Measurements from ENCODE around the gene ZNF568.

The ZNF568 gene

DNA sequence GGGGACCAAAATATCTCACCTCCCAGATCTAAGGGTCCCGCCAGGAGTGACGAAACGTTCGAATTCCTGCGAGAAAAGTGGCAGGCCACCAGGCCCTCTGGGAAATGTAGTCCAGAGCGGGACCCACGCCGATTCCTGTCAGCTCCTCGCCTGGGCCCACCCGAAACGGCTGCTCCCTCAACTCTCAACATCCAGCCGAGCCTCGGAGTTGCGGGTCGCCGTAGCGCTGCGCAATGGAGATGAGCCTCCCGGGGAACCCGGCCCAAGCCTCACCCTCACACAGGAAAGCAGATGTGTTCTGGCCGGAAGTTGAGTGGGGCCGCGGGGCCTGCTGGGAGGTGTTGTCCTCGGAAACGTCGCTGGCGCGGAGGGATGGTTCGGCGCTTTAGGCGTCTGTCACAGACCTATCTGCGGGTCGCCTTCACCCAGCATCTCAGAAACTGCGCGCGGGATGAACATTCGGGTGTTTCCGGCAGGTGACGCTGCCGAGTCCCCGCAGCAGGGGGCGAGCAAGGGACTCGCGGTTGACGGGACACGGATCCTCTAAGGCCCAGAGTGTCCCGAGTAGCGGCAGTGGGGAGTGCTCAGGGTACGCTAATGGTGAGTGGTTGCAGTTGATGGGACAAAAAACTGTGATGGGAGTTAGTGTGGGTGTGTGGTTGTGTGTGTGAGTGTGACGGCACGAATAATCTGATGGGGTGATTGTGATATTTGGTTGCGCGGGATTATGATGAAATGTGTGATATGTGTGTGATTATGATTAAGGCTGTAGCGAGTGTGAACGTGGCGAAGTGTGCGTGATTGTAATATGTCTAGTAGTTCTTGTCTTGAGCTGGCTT is at the start of gene ZNF568, which contains the start of gene ZNF829:
ZNF568 (plus strand) TSS at position 341 of the 839 bp plus-strand sequence. CDS start 6,439 bp downstream, outside the sequence.
ZNF829 (minus strand) TSS at position 300 of the 839 bp plus-strand sequence. CDS start 1,124 bp downstream, outside the sequence.
- DNase-seq = peak; percentile 66

DNA sequence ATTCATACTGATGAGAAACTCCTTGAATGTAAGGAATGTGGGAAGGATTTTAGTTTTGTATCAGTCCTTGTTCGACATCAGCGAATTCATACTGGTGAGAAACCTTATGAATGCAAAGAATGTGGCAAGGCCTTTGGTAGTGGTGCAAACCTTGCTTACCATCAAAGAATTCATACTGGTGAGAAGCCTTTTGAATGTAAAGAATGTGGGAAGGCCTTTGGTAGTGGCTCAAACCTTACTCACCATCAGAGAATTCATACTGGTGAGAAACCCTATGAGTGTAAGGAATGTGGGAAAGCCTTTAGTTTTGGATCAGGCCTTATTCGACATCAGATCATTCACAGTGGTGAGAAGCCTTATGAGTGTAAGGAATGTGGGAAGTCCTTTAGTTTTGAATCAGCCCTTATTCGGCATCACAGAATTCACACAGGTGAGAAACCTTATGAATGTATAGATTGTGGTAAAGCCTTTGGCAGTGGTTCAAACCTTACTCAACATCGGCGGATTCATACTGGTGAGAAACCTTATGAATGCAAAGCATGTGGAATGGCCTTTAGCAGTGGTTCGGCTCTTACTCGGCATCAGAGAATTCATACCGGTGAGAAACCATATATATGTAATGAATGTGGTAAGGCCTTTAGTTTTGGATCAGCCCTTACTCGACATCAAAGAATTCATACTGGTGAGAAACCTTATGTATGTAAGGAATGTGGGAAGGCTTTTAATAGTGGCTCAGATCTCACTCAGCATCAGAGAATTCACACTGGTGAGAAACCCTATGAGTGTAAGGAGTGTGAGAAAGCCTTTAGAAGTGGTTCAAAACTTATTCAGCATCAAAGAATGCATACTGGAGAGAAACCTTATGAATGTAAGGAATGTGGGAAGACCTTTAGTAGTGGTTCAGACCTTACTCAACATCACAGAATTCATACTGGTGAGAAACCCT is 38.9 kb upstream of the ZNF568 start:
- DNase-seq = no peak

DNA sequence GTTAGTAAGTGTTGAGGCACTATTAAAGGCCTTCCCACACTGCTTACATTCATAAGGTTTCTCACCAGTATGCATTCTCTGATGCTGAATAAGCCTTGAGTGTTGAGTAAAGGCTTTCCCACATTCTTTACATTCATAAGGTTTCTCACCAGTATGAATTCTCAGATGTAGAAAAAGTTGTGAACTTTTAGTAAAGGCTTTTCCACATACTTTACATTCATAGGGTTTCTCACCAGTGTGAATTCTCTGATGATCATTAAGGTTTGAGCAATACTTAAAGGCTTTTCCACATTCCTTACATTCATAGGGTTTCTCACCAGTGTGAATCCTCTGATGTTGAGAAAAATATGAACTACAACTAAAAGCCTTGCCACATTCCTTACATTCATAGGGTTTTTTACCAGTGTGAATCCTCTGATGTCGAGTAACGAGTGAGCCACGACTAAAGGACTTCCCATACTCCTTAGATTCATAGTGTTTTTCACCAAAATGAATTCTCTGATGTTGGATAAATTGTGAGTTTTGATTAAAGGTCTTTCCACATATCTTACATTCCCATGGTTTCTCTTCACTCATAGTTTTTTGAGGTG is 24.3 kb upstream of the ZNF568 start:
- no peak for DNase-seq

DNA sequence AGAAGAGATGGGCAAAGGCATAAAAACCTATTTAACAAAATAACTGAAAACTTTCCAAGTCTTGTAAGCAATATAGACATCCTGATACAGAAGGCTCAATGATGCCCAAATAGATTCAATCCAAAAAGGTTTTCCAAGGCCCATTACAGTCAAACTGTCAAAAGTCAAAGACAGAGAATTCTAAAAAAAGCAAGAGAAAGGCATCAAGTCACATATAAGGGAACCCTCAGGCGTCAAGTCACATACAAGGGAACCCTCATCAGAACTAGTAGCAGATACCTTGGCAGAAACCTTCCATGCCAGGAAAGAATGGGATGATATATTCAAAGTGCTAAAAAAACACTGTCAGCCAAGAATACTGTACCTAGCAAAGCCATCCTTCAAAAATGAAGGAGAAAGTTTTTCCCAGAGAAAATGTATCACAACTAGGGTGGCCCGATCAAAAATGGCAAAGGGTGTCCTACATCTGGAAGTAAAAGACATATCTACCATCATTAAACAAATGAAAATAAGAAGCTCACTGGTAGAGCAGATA is 21.2 kb upstream of the ZNF568 start:
- DNase-seq = no peak

DNA sequence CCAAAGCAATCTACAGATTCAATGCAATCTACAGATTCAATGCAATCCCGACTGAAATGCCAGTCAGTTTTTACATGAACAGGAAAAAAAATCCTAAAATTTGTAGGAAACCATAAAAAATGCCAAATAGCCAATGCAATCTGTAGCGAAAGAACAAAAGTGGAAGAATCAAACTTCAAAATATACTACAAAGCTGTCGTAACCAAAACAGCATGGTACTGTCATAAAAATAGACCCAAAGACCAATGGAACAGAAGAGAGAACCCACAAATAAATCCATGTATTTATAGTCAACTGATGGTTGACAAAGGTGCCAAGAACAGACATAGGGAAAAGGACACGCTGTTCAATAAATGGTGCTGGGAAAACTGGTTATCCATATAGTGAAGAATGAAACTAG is 17.7 kb upstream of the ZNF568 start:
- no peak for DNase-seq

DNA sequence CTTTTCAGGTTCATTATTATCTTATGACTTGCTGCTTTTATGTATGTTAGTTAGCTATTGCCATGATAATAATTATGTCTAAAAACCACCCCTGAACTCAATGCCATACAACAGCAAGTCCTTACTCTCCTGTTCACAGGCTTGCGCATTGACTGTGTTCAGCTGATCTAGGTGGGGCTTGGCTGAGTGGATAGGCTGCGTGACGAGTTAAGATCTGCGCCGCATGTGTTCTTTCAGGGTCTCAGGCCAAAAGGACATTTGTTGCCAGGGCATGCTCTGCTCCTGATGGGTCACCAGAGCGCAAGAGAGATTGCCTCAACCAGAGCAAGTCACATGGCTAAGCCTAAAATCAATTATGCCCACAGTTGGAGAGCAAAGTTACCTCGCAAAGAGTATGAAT is 859 bp downstream of the ZNF568 start:
- no peak for DNase-seq

DNA sequence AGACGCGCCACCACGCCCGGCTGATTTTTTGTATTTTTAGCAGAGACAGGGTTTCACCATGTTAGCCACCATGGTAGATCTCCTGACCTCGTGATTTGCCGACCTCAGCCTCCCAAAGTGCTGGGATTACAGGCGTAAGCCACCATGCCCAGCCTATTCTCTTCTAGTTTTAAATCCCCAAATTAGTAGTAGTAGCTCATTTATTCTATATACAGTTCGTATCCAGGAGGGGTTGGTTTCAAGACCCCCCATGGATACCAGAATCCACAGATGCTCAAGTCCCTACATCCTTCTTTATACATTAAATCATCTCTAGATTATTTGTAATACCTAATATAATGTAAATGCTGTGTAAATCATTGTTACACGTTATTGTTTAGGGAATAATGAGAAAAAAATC is 2.0 kb downstream of the ZNF568 start:
- no peak for DNase-seq

DNA sequence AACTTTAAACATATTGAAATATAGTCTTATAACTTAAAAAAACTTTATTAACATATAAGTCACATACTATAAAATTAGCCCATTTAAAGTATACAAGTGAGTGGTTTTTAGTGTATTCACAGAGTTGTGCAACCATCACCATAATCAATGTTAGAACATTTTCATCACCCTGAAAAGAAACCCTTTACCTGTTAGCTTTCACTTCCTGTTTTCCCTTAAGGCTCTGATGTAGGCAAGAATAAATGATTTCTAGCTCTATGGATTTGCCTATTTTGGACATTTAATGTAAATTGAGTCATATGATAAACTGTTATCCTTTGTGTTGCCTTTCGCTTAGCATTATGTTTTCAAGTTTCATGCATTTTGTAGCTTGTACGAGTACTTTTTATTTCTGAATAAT is 15.6 kb downstream of the ZNF568 start:
- DNase-seq = no peak

DNA sequence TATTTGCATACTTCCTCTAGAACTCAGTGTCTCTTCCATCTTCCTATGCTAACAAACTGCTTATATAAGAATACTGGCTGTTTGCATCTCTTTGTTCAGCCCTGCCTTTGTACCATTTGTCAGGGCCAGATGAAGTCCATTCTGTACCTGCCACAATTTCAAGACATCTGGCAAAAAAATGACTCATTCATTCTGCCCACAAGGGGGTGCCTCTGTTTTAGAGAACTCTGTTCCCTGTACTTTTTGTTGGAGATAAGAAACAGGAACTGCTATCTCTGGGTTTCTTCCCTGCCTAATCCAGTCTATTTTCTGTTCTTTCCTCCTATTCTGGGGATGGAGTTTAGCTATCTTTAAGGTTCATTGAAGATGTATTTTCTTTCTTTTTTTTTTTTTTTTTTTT is 23.0 kb downstream of the ZNF568 start:
- DNase-seq = no peak

DNA sequence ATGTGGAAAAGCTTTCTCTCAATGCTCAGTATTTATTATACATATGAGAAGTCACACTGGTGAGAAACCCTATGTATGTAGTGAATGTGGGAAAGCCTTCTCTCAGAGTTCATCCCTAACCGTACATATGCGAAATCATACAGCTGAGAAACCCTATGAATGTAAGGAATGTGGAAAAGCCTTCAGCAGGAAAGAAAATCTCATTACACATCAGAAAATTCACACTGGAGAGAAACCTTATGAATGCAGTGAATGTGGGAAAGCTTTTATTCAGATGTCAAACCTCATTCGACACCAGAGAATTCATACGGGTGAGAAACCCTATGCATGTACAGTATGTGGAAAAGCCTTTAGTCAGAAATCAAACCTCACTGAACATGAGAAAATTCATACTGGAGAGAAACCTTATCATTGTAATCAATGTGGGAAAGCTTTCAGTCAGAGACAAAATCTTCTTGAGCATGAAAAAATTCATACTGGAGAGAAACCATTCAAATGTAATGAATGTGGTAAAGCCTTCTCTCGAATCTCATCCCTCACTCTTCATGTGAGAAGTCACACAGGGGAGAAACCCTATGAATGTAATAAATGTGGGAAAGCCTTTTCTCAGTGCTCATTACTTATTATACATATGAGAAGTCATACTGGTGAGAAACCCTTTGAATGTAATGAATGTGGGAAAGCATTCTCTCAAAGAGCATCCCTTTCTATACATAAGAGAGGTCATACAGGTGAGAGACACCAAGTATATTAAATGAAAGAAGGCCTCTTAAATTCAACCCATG is 34.4 kb downstream of the ZNF568 start:
- no peak for DNase-seq

DNA sequence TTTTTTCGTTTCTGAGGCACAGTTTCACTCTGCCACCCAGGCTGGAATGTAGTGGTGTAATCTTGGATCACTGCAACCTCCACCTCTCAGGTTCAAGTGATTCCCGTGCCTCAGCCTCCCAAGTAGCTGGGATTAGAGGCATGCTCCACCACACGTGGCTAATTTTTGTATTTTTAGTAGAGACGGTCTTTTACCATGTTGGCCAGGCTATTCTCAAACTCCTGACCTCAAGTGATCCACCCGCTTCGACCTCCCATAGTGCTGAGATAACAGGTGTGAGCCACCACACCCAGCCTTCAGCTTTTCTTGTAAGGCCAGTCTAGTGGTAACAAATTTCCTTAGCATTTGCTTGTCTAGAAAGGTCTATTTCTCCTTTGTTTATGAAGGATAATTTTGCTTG is 46.2 kb downstream of the ZNF568 start:
- no peak for DNase-seq

DNA sequence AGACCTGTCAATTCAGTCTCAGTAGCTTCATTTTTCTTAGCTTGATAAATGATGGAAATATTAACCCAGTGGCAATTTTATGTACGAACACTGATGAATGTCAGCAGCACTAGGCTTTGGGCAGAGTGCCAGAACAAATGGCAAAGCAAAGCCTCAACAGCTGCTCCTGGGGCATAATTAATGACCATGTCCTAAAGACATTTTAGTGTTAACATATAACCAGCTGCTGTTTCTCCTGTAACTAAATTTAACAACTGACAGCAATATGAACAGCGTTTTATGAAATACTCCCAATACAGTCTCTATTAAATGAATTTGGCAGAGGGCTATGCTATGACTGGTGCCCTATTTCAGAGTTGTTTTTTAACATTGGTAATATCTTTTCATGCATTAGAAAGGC is 47.1 kb downstream of the ZNF568 start:
- no peak for DNase-seq

DNA sequence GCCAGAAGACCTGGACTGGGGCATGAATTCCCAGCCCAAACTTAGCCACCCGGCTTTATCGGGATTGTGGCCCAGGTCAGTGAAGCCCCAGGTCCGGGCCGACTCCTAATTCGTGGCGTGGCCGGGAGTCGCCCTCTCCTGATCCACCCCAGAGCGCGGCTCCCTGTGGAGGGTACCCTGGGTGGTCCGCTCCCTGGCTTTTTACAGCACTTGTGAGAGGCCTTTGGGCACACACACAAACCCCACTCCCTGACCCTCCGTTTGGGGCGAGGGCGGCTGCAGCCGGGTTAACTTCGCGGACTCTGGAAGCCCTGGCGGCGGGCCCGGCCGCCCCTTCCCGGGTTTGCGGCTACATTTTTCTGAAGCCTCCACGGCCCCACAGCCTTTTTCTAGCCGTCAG is 56.4 kb downstream of the ZNF568 start:
- no peak for DNase-seq

DNA sequence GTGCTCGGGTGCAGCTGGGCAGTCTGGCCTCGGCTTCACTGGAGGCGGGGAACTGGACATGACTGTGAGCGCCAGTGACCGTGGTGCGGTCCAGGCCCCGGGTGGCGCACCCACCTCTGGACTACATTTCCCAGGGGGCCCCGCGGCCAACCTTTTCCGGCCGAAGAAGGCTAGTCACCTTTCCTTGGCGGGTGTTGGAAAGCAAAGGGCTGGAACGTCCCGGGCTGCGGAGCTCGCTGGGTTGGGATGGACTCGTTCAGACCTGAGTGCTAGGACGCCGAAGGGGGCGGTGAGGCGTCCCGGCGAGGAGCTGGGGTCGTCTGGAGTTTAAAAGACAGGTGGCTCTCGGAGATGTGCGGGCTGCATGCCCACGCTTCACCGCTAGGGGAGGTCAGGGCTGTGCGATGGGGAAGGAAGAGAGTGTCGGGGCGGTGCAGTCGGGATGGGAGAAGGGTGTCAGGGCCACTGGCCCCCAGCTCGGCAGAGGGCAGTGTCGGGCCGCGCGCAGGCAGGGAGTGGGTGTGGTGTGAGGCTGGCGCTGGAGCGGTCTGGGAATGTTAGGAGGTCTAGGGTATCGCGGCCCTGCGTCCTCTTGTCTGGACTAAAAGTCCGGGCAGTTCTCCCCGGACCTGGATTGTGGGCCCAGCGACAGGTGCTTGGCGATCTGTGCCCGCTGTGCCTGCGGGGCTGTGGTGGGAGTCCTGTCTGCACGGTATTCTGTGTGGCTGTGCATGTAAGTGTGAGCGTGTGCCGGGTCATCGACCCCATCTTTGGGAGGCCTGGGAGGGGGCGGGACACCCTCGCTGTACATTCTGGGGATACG is 57.1 kb downstream of the ZNF568 start:
- DNase-seq = no peak

DNA sequence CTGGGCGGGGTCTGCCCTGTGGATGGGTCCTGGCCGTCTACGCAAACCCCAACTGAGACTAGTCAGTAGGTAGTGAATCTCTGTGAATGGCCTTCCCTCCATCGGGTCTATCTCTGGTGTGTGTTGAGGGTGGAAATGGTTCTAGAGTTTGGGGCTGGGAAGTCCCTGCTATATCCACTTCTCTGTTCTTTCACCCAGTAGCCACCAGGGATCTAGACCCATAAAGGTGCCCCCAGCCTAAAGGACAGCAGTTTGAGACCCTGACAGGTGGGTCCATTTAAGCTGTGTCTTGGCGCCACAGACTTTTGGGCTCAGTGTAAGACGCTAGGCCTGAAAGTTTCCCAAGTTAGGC is 57.7 kb downstream of the ZNF568 start:
- DNase-seq = no peak

DNA sequence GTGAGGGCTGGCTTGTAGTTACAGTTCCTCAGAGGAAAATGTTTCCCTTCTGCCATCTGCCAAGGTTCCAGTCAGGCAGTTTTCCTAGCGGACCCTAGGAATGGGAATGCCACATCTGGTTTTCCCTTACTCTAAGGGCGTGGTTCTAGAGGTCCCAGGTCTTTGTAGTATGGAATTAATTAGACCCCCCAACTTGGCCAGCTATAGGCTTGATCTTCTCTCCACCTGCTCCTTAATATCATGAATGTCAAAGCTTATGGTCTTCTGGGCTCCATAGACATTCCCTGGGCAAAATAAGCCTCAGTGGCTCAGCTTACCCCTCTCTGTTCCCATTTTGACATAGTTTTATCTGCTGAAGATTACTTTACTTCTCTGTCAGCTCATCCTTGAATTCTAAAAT is 70.0 kb downstream of the ZNF568 start:
- no peak for DNase-seq

DNA sequence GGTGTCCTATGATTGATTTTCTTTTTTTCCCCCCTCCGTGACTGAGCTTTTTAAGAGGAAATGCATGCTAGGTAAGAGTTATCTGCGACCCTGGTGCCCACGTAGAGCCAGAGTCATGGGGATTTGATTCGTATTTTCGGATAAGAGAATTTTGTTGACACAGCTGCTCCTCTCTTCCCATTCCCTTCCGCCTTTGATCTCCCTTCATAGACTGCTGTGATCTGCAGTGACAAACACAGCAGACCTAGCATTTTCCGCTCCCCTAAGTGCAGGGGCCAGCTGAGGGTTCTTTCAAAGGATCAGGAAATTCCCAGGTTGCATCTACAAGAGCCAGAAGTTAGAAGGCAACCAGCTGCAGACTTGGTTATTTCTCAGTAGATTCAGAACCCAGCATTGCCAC is 70.5 kb downstream of the ZNF568 start:
- no peak for DNase-seq

DNA sequence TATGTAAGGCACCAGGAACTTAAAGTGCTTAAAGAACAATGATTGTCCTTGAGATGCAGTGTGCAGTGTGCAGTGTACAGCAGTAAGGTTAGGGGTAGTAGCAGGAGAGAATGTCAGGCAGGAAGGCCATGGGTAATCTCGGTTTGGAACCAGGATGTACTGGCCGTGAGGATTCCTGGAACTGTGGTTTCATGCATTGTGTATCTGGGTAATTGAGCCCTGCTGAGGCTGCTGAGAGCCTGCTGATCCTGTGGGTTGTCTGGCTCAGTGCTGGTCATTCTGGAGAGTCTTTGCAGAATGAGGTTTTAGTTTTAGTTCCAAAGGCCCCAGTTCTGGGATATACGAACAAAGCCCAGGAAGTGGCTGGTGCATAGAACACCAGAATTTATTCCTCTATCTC is 71.0 kb downstream of the ZNF568 start:
- no peak for DNase-seq

DNA sequence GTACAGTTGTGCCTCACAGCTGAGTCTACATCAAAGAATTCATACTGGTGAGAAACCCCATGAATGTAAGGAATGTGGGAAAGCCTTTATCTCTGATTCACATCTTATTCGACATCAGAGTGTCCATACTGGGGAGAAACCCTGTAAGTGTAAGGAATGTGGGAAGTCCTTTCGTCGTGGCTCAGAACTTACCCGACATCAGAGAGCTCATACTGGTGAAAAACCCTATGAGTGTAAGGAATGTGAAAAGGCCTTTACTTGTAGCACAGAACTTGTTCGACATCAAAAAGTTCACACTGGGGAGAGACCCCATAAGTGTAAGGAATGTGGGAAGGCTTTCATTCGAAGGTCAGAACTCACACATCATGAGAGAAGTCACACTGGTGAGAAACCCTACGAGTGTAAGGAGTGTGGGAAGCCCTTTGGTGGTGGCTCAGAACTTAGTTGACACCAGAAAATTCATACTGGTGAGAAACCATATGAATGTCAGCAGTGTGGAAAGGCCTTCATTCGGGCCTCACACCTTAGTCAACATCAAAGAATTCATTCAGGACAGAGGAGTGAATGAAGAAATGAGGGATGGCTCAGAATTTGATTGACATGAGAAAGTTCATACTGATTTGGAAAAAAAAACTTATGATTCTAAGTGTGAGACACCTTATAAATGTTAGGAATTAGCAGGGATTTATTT is 81.2 kb downstream of the ZNF568 start:
- DNase-seq = no peak

DNA sequence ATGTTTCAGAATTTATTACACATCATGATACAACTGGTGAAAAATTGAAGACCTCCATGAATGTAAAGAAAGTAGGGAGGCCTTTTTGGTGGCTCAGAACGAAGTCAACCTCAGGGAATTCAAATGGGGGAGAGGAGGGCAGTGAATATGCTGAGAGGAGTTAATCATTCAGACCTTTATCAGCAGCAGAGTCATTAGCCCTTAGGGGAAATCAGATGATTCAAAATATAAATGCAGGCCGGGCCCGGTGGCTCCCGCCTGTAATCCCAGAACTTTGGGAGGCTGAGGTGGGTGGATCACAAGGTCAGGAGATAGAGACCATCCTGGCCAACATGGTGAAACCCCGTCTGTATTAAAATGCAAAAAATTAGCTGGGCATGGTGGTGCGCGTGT is 81.7 kb downstream of the ZNF568 start:
- DNase-seq = no peak

DNA sequence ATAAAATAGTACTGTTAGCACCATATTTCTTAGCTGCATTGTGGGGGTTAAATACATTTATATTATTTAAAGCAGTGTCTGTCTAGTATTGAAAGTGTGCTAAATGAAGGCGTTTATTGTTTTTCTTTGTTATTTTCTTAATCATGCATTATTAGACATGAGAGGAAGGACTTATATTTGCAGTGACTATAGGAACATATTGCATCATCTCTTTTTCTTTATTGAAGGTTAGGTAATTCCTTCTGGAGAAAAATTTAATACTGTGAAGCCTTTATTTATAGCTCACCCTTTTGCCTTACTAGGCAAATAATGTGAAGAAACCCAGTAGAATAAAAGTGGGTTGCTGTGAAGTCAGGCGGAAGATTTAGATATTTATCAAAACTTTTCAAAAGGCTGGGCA is 83.2 kb downstream of the ZNF568 start:
- no peak for DNase-seq

All from NCI-H226 (cell line).